ENCODE measurements around the gene HCRT.

- TF ChIP-seq TAF1 (IDR thresholded peaks at IDR 0.05; ENCODE audit: low read depth, low read length) (no peak), SPI1 (IDR thresholded peaks at IDR 0.05; ENCODE audit: low read depth, low read length) (no peak)
These were observed 7.6 kb downstream of the HCRT start for GRCh38 chr17:42177684-42178083.

Measured in GM12891 (cell line).